SK-N-MC (cell line): Measurements from ENCODE around the gene LINGO1.

ENCODE experiments used
- EZH2 ChIP-seq: fragments of 200-600 bp; sonication (generic); IDR thresholded peaks from one replicate; pipeline ENCODE4 v1.6.1; 2017; ENCODE audit warnings: antibody characterized with exemption
- FOXP2 ChIP-seq: optimal IDR thresholded peaks from 2 replicates; pipeline ENCODE3; 2011; ENCODE audit warnings: mild to moderate bottlenecking, moderate library complexity; ENCODE audit not compliant: insufficient read depth; ENCODE audit errors: extremely low read length, control extremely low read depth
- POLR2AphosphoS5 ChIP-seq: IDR thresholded peaks from 2 replicates; pipeline ENCODE4 v1.6.1; 2012; ENCODE audit warnings: mild to moderate bottlenecking, low read depth, low read length, borderline replicate concordance

- no peak for TF ChIP-seq POLR2AphosphoS5
- no peak for TF ChIP-seq EZH2
- no peak for TF ChIP-seq FOXP2
These were observed 12.4 kb downstream of the LINGO1 start for GRCh38 chr15:77620297-77620696.
